Osteocyte (in vitro differentiated cells): ENCODE measurements around the gene DNM3. TPM values are rescaled to one million over a fixed set of nuclear protein-coding genes. Genes with fewer than 3 reads are reported as not detected.

ENCODE experiments used
- DNase-seq: peaks from one replicate; pipeline ENCODE4 v3.0.0; 2021; ENCODE audit warnings: mixed read lengths; ENCODE audit not compliant: unreplicated experiment; ENCODE audit errors: extremely low spot score
- H3K27ac Mint-ChIP-seq: one replicate; pipeline ENCODE4 v1.8.0; 2021; ENCODE audit warnings: mild to moderate bottlenecking, mixed read lengths; ENCODE audit not compliant: unreplicated experiment
- H3K27me3 Mint-ChIP-seq: one replicate; pipeline ENCODE4 v1.8.0; 2021; ENCODE audit warnings: mixed read lengths; ENCODE audit not compliant: unreplicated experiment
- H3K36me3 Mint-ChIP-seq: one replicate; pipeline ENCODE4 v1.8.0; 2021; ENCODE audit warnings: mixed read lengths; ENCODE audit not compliant: unreplicated experiment
- H3K4me1 Mint-ChIP-seq: one replicate; pipeline ENCODE4 v1.8.0; 2021; ENCODE audit warnings: mixed read lengths; ENCODE audit not compliant: unreplicated experiment
- H3K4me3 Mint-ChIP-seq: one replicate; pipeline ENCODE4 v1.8.0; 2021; ENCODE audit warnings: mild to moderate bottlenecking, moderate library complexity, mixed read lengths; ENCODE audit not compliant: unreplicated experiment
- H3K9me3 Mint-ChIP-seq: one replicate; pipeline ENCODE4 v1.8.0; 2021; ENCODE audit warnings: mixed read lengths; ENCODE audit not compliant: unreplicated experiment
- total RNA-seq: library from RNA; stranded (reverse); gene quantifications from 2 replicates; pipeline ENCODE4 v1.2.1, GENCODE V29; 2021
- TF ChIP-seq, protein P1 (sequence below): fragments of 200-600 bp; sonication (generic); IDR thresholded peaks from 2 replicates; pipeline ENCODE4 v1.5.0; 2021; ENCODE audit warnings: antibody characterized with exemption, mild to moderate bottlenecking, moderate library complexity

The DNM3 gene
- total RNA-seq, 1 donor from 2014 or later = 3.7 TPM

- no peak for DNase-seq
- Mint-ChIP-seq H3K4me3 (no peak overlapping the region), H3K27ac (no peak overlapping the region), H3K9me3 (no peaks in the 10 kb centered on the region), H3K4me1 (no peaks in the 10 kb centered on the region), H3K27me3 (no peaks in the 10 kb centered on the region), H3K36me3 (peaks cover 12% of the 10 kb centered on the region)
- TF ChIP-seq, protein P1, sequence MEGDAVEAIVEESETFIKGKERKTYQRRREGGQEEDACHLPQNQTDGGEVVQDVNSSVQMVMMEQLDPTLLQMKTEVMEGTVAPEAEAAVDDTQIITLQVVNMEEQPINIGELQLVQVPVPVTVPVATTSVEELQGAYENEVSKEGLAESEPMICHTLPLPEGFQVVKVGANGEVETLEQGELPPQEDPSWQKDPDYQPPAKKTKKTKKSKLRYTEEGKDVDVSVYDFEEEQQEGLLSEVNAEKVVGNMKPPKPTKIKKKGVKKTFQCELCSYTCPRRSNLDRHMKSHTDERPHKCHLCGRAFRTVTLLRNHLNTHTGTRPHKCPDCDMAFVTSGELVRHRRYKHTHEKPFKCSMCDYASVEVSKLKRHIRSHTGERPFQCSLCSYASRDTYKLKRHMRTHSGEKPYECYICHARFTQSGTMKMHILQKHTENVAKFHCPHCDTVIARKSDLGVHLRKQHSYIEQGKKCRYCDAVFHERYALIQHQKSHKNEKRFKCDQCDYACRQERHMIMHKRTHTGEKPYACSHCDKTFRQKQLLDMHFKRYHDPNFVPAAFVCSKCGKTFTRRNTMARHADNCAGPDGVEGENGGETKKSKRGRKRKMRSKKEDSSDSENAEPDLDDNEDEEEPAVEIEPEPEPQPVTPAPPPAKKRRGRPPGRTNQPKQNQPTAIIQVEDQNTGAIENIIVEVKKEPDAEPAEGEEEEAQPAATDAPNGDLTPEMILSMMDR = no peak
Measured at GRCh38 chr1:172417557-172417956, 576.3 kb downstream of the DNM3 start.

GRCh38 chr1:172420385-172420784 is 579.1 kb downstream of the DNM3 start, which contains the start of gene C1orf105:
Gene C1orf105 (plus strand): TSS chr1:172420685. CDS start chr1:172420886, 201 bp downstream.
- DNase-seq = no peak
- H3K4me1 Mint-ChIP-seq = no peaks in the 10 kb centered on the region
- H3K27me3 Mint-ChIP-seq = no peaks in the 10 kb centered on the region
- no peak within 1 kb of the TSS for H3K27ac Mint-ChIP-seq
- TF ChIP-seq, protein P1 = no peak
- H3K4me3 Mint-ChIP-seq = no peak within 1 kb of the TSS
- peaks cover 1% of the 10 kb centered on the region for H3K36me3 Mint-ChIP-seq
- no peaks in the 10 kb centered on the region for H3K9me3 Mint-ChIP-seq

GRCh38 chr1:172421974-172422604 is 580.8 kb downstream of the DNM3 start:
- H3K4me3 Mint-ChIP-seq = no peak overlapping the region
- no peaks in the 10 kb centered on the region for H3K4me1 Mint-ChIP-seq
- TF ChIP-seq, protein P1 = no peak
- no peaks in the 10 kb centered on the region for H3K9me3 Mint-ChIP-seq
- peaks cover 1% of the 10 kb centered on the region for H3K36me3 Mint-ChIP-seq
- no peaks in the 10 kb centered on the region for H3K27me3 Mint-ChIP-seq
- DNase-seq = no peak
- H3K27ac Mint-ChIP-seq = no peak overlapping the region

DNA sequence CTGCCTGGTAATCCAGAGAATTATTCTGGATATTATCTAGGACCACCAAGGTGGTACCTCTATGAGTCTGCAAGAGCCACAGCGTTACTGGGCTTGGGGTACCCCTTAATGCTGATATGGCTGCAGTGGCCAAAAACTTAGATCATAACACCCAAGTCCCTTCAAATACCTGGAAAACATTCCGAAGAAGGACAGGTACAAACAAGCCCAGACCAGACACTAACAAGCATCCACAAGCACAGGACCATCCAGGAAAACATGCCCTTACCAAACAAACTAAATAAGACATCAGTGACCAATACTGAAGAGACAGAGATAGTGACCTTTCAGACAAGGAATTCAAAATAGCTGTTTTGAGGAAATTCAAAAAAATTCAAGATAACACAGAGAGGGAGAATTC is 582.0 kb downstream of the DNM3 start:
- no peaks in the 10 kb centered on the region for H3K36me3 Mint-ChIP-seq
- H3K27me3 Mint-ChIP-seq = no peaks in the 10 kb centered on the region
- no peak for DNase-seq
- H3K4me3 Mint-ChIP-seq = no peak overlapping the region
- TF ChIP-seq, protein P1 = no peak
- no peaks in the 10 kb centered on the region for H3K4me1 Mint-ChIP-seq
- no peaks in the 10 kb centered on the region for H3K9me3 Mint-ChIP-seq
- H3K27ac Mint-ChIP-seq = no peak overlapping the region

- Mint-ChIP-seq H3K27ac (no peak overlapping the region), H3K4me1 (peaks cover 1% of the 10 kb centered on the region), H3K27me3 (no peaks in the 10 kb centered on the region), H3K9me3 (no peaks in the 10 kb centered on the region), H3K36me3 (no peaks in the 10 kb centered on the region), H3K4me3 (no peak overlapping the region)
- no peak for DNase-seq
- TF ChIP-seq, protein P1 = no peak
Measured at GRCh38 chr1:172425339-172425738, 584.0 kb downstream of the DNM3 start.
